Kidney glomerular epithelial cell (primary cell): Measurements from ENCODE around the gene ALDH5A1.
A peak's percentile ranks its signal among the peaks of the same experiment; 100 is the strongest.

Experiments used
- DNase-seq: peaks from one replicate; lab custom pipeline; 2025; lab: John Stamatoyannopoulos, UW

The ALDH5A1 gene

GRCh38 chr6:24569811-24570210 is 75.0 kb downstream of the ALDH5A1 start:
- DNase-seq: no peak

GRCh38 chr6:24571361-24571760 is 76.6 kb downstream of the ALDH5A1 start:
- no peak for DNase-seq

- no peak for DNase-seq
These were observed 80.0 kb downstream of the ALDH5A1 start for GRCh38 chr6:24574809-24575208.

- DNase-seq: no peak
These were observed 81.7 kb downstream of the ALDH5A1 start for GRCh38 chr6:24576447-24576846.

- peak; percentile 26 for DNase-seq
These were observed 86.4 kb downstream of the ALDH5A1 start for GRCh38 chr6:24581084-24581669.

- peak; percentile 44 for DNase-seq
These were observed 89.0 kb downstream of the ALDH5A1 start for GRCh38 chr6:24583463-24584381.

- DNase-seq: no peak
These were observed 89.6 kb downstream of the ALDH5A1 start for GRCh38 chr6:24584382-24584720.
